ENCODE results near the gene DCC.

GRCh38 chr18:52489396-52490306, 149.7 kb downstream of the DCC start:
- TF ChIP-seq POLR2AphosphoS5 (IDR thresholded peaks at IDR 0.05) (no peak), CTCF (IDR thresholded peaks at IDR 0.05 in 8 of 11, conservative IDR thresholded peaks at IDR 0.05 in 3 of 11) (no peak)

All from spleen (tissue), 7 donors.